Colonic mucosa (tissue), 4 donors: ENCODE data around the gene CCDC60. TPM values are rescaled to one million over a fixed set of nuclear protein-coding genes. Genes with fewer than 3 reads are reported as not detected.

Experiments
- DNase-seq: peaks from one replicate; pipeline ENCODE4 v3.0.0-alpha.2; 2020
- H3K27ac ChIP-seq: fragments of 200-600 bp; one replicate; pipeline ENCODE4 v1.8.0; 2021
- H3K27me3 ChIP-seq: fragments of 200-600 bp; one replicate; pipeline ENCODE4 v1.8.0; 2021
- H3K36me3 ChIP-seq: fragments of 200-600 bp; one replicate; pipeline ENCODE4 v1.8.0; 2021
- H3K4me1 ChIP-seq: fragments of 200-600 bp; one replicate; pipeline ENCODE4 v1.8.0; 2021; ENCODE audit warnings: mild to moderate bottlenecking
- H3K4me3 ChIP-seq: fragments of 200-600 bp; one replicate; pipeline ENCODE4 v1.8.0; 2021
- H3K9ac ChIP-seq, 2 donors: one replicate each; pipeline ENCODE4 v1.7.0; 2013; ENCODE audit warnings: control low read depth in 2 of 2, low read depth in 2 of 2, low read length in 2 of 2
- H3K9me3 ChIP-seq: fragments of 200-600 bp; one replicate; pipeline ENCODE4 v1.8.0; 2021
- intact Hi-C: fragments of 100-400 bp; cut with DNase I; formaldehyde crosslinking; loops from one replicate; pipeline ENCODE4 v1.14.1; 2022
- total RNA-seq, 2 donors: library from RNA; stranded (reverse); fragmentation: NEBNext Ultra II Directional in 1 of 2; extraction: Animal tissue kit (Norgen Biotek cat#: 25700) in 1 of 2; gene quantifications; one replicate each; pipeline ENCODE4 v1.2.1, GENCODE V29; 2021
- TF ChIP-seq, protein P1 (sequence below): fragments of 200-600 bp; IDR thresholded peaks from one replicate; pipeline ENCODE4 v1.8.0; 2022; ENCODE audit warnings: antibody characterized with exemption, mild to moderate bottlenecking
- donor health status: healthy.
- donor health status: DM: no; HTN: no; CAD: no.
- donor health status: DM: no; HTN: no; CAD: no.

The CCDC60 gene
- total RNA-seq, 2 donors from 2014 or later, result 1.3 to 2.3 TPM

GRCh38 chr12:119448611-119449131 is 114.1 kb downstream of the CCDC60 start:
- no peak overlapping the region for H3K27ac ChIP-seq
- DNase-seq, result no peak
- intact Hi-C loops, result loop anchor here (10.0 kb wide), 1 partner anchor 96 kb away; no protein-coding TSS in a partner anchor

GRCh38 chr12:119450771-119451170 is 116.2 kb downstream of the CCDC60 start:
- TF ChIP-seq, protein P1, sequence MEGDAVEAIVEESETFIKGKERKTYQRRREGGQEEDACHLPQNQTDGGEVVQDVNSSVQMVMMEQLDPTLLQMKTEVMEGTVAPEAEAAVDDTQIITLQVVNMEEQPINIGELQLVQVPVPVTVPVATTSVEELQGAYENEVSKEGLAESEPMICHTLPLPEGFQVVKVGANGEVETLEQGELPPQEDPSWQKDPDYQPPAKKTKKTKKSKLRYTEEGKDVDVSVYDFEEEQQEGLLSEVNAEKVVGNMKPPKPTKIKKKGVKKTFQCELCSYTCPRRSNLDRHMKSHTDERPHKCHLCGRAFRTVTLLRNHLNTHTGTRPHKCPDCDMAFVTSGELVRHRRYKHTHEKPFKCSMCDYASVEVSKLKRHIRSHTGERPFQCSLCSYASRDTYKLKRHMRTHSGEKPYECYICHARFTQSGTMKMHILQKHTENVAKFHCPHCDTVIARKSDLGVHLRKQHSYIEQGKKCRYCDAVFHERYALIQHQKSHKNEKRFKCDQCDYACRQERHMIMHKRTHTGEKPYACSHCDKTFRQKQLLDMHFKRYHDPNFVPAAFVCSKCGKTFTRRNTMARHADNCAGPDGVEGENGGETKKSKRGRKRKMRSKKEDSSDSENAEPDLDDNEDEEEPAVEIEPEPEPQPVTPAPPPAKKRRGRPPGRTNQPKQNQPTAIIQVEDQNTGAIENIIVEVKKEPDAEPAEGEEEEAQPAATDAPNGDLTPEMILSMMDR, result no peak
- H3K4me1 ChIP-seq, result no peaks in the 10 kb centered on the region
- H3K27me3 ChIP-seq, result no peaks in the 10 kb centered on the region
- no peak overlapping the region for H3K4me3 ChIP-seq
- no peak overlapping the region for H3K27ac ChIP-seq
- H3K36me3 ChIP-seq, result no peaks in the 10 kb centered on the region
- intact Hi-C loops, result no loop called here
- no peak for DNase-seq
- H3K9ac ChIP-seq, result no peak overlapping the region
- H3K9me3 ChIP-seq, result no peaks in the 10 kb centered on the region

More at GRCh38 chr12:119448611-119449131, 114.1 kb downstream of the CCDC60 start:
- Histone ChIP-seq H3K36me3 (no peaks in the 10 kb centered on the region), H3K4me1 (no peaks in the 10 kb centered on the region), H3K9me3 (no peaks in the 10 kb centered on the region), H3K27me3 (no peaks in the 10 kb centered on the region), H3K4me3 (no peak overlapping the region), H3K9ac (no peak overlapping the region)
- TF ChIP-seq, protein P1, result no peak

- Histone ChIP-seq H3K27me3 (no peaks in the 10 kb centered on the region), H3K27ac (no peak overlapping the region), H3K9ac (no peak overlapping the region), H3K4me1 (no peaks in the 10 kb centered on the region), H3K36me3 (no peaks in the 10 kb centered on the region), H3K9me3 (no peaks in the 10 kb centered on the region), H3K4me3 (no peak overlapping the region)
- TF ChIP-seq, protein P1, result no peak
- intact Hi-C loops, result no loop called here
- no peak for DNase-seq
These were observed 122.3 kb downstream of the CCDC60 start for GRCh38 chr12:119456824-119457223.

- no peak overlapping the region for H3K9ac ChIP-seq
- no peaks in the 10 kb centered on the region for H3K9me3 ChIP-seq
- no peak overlapping the region for H3K27ac ChIP-seq
- TF ChIP-seq, protein P1, result no peak
- no peak for DNase-seq
- no peaks in the 10 kb centered on the region for H3K27me3 ChIP-seq
- H3K36me3 ChIP-seq, result no peaks in the 10 kb centered on the region
- intact Hi-C loops, result no loop called here
- no peak overlapping the region for H3K4me3 ChIP-seq
- H3K4me1 ChIP-seq, result no peaks in the 10 kb centered on the region
These were observed 122.7 kb downstream of the CCDC60 start for GRCh38 chr12:119457271-119457670.

- intact Hi-C loops, result no loop called here
- DNase-seq, result no peak
- TF ChIP-seq, protein P1, result no peak
These were observed 125.0 kb downstream of the CCDC60 start for GRCh38 chr12:119459481-119459880.

More at GRCh38 chr12:119459481-119459880, 125.0 kb downstream of the CCDC60 start:
- no peak overlapping the region for H3K4me3 ChIP-seq
- H3K36me3 ChIP-seq, result no peaks in the 10 kb centered on the region
- no peaks in the 10 kb centered on the region for H3K4me1 ChIP-seq
- H3K27ac ChIP-seq, result no peak overlapping the region
- no peak overlapping the region for H3K9ac ChIP-seq
- H3K9me3 ChIP-seq, result no peaks in the 10 kb centered on the region
- H3K27me3 ChIP-seq, result no peaks in the 10 kb centered on the region
